Middle frontal gyrus (tissue), 1 donor: ENCODE results near the gene TPST1.
"Not testable (repeated sequence)": the region's sequence is repeated elsewhere in the genome, so short reads cannot be mapped to it uniquely, and the experiment has no call there.

Source experiments
- DNase-seq: peaks from one replicate; pipeline ENCODE4 v3.0.0-alpha.2; 2015; ENCODE audit warnings: low spot score; ENCODE audit errors: extremely low spot score

The TPST1 gene

GRCh38 chr7:66187905-66188304 is 17.2 kb upstream of the TPST1 start:
- DNase-seq = no peak

GRCh38 chr7:66188645-66189044 is 16.5 kb upstream of the TPST1 start:
- DNase-seq = no peak

- no peak for DNase-seq
Measured at GRCh38 chr7:66189695-66190503, 15.2 kb upstream of the TPST1 start.

GRCh38 chr7:66190504-66190857 is 14.7 kb upstream of the TPST1 start:
- no peak for DNase-seq

GRCh38 chr7:66193146-66193725 is 11.9 kb upstream of the TPST1 start:
- DNase-seq = no peak

- DNase-seq = no peak
Measured at GRCh38 chr7:66198469-66198868, 6.7 kb upstream of the TPST1 start.

- DNase-seq = no peak
Measured at GRCh38 chr7:66198956-66199355, 6.2 kb upstream of the TPST1 start.

GRCh38 chr7:66202441-66202840 is 2.7 kb upstream of the TPST1 start:
- DNase-seq = no peak

- DNase-seq = no peak
Measured at GRCh38 chr7:66205741-66206090, 582 bp downstream of the TPST1 start.

GRCh38 chr7:66206119-66206933 is 1.2 kb downstream of the TPST1 start:
- DNase-seq = no peak

- DNase-seq = no peak
Measured at GRCh38 chr7:66206934-66207240, 1.8 kb downstream of the TPST1 start.

- no peak for DNase-seq
Measured at GRCh38 chr7:66207540-66207939, 2.4 kb downstream of the TPST1 start.

GRCh38 chr7:66211429-66211828 is 6.3 kb downstream of the TPST1 start:
- DNase-seq = no peak

- DNase-seq = no peak
Measured at GRCh38 chr7:66213637-66214036, 8.5 kb downstream of the TPST1 start.

- no peak for DNase-seq
Measured at GRCh38 chr7:66216687-66217086, 11.6 kb downstream of the TPST1 start.

- DNase-seq = no peak
Measured at GRCh38 chr7:66219805-66220204, 14.7 kb downstream of the TPST1 start.

- no peak for DNase-seq
Measured at GRCh38 chr7:66221442-66221841, 16.3 kb downstream of the TPST1 start.

GRCh38 chr7:66227808-66228207 is 22.7 kb downstream of the TPST1 start:
- no peak for DNase-seq

GRCh38 chr7:66231326-66232216 is 26.4 kb downstream of the TPST1 start:
- not testable (repeated sequence) for DNase-seq

GRCh38 chr7:66233638-66234037 is 28.5 kb downstream of the TPST1 start:
- DNase-seq = no peak

GRCh38 chr7:66236713-66237303 is 31.7 kb downstream of the TPST1 start:
- DNase-seq = no peak
